H1 (cell line): ENCODE measurements around the gene ZNF337. TPM values are rescaled to one million over a fixed set of nuclear protein-coding genes. Genes with fewer than 3 reads are reported as not detected.

ENCODE experiments used
- CTCF ChIA-PET: fragments of 300-600 bp; sonication (Branson Sonifier 250); formaldehyde crosslinking; loops from one replicate; lab custom pipeline; 2021; ENCODE audit not compliant: partially characterized antibody; lab: Charles Lee
- POLR2A ChIA-PET: fragments of 300-600 bp; sonication (Branson Sonifier 250); formaldehyde crosslinking; loops from one replicate; lab custom pipeline; 2021; ENCODE audit warnings: inconsistent platforms; ENCODE audit not compliant: partially characterized antibody; lab: Charles Lee
- DNase-seq, 2 experiments: peaks; one replicate each; pipeline versions ENCODE4 v3.0.0 to v3.0.0-alpha.2; 2010 to 2022; ENCODE audit warnings: low spot score in 2 of 2, low read depth in 1 of 2, mixed read lengths in 1 of 2
- FAIRE-seq: peaks from 2 replicates; lab custom pipeline; 2011; peaks lifted over from hg19 to GRCh38; lab: Jason Lieb, UNC
- H2AFZ ChIP-seq: 2 replicates; pipeline ENCODE4 v1.8.1; 2012; ENCODE audit warnings: low read length, inconsistent platforms
- H2AK5ac ChIP-seq: 2 replicates; pipeline ENCODE4 v1.6.1; 2013; ENCODE audit warnings: low read depth, low read length
- H2BK120ac ChIP-seq: replicated peaks from 2 replicates; pipeline ENCODE3; 2013; ENCODE audit warnings: low read depth, low read length, inconsistent platforms
- H2BK12ac ChIP-seq: 2 replicates; pipeline ENCODE4 v1.6.1; 2013; ENCODE audit warnings: low read depth, low read length
- H2BK15ac ChIP-seq: 2 replicates; pipeline ENCODE4 v1.6.1; 2013; ENCODE audit warnings: low read length
- H2BK20ac ChIP-seq: 2 replicates; pipeline ENCODE4 v1.6.1; 2013; ENCODE audit warnings: low read length
- H2BK5ac ChIP-seq: 2 replicates; pipeline ENCODE4 v1.6.1; 2013; ENCODE audit warnings: low read depth, low read length
- H3K14ac ChIP-seq: 2 replicates; pipeline ENCODE4 v1.6.1; 2013; ENCODE audit warnings: inconsistent platforms; ENCODE audit not compliant: insufficient read length
- H3K18ac ChIP-seq: 2 replicates; pipeline ENCODE4 v1.6.1; 2013; ENCODE audit warnings: low read length; ENCODE audit errors: extremely low read depth
- H3K23ac ChIP-seq: 2 replicates; pipeline ENCODE4 v1.6.1; 2013; ENCODE audit warnings: inconsistent platforms; ENCODE audit not compliant: insufficient read length
- H3K23me2 ChIP-seq: 2 replicates; pipeline ENCODE4 v1.6.1; 2013; ENCODE audit warnings: low read depth, low read length
- H3K27ac ChIP-seq: 2 replicates; pipeline ENCODE4 v1.6.1; 2011; ENCODE audit warnings: low read depth, low read length, inconsistent platforms
- H3K27me3 ChIP-seq, 4 experiments: replicated peaks in 1 of 4; 1 replicate in 1 of 4; 2 replicates in 3 of 4; pipeline versions ENCODE4 v1.6.1 to v1.8.1; 2011 to 2013; ENCODE audit warnings: low read length in 3 of 4, mild to moderate bottlenecking in 3 of 4, inconsistent platforms in 2 of 4, mixed read lengths in 2 of 4, moderate library complexity in 1 of 4; ENCODE audit not compliant: control insufficient read depth in 3 of 4, insufficient read depth in 3 of 4; ENCODE audit errors: extremely low read depth in 1 of 4
- H3K36me3 ChIP-seq, 4 experiments: 2 replicates each; pipeline versions ENCODE4 v1.6.1 to v1.8.1; 2011 to 2013; ENCODE audit warnings: mild to moderate bottlenecking in 4 of 4, low read length in 3 of 4, moderate library complexity in 2 of 4, control low read depth in 1 of 4, inconsistent platforms in 1 of 4; ENCODE audit not compliant: insufficient read depth in 4 of 4, control insufficient read depth in 2 of 4
- H3K4ac ChIP-seq: replicated peaks from 2 replicates; pipeline ENCODE3; 2013; ENCODE audit warnings: low read length, low read depth, mixed read lengths, inconsistent platforms; ENCODE audit not compliant: insufficient read length
- H3K4me1 ChIP-seq, 4 experiments: replicated peaks in 1 of 4; 1 replicate in 1 of 4; 2 replicates in 3 of 4; pipeline versions ENCODE4 v1.6.1 to v1.8.1; 2011 to 2013; ENCODE audit warnings: low read length in 3 of 4, inconsistent platforms in 2 of 4, mixed read lengths in 1 of 4; ENCODE audit not compliant: insufficient read depth in 4 of 4, control insufficient read depth in 3 of 4
- H3K4me2 ChIP-seq, 2 experiments: 2 replicates each; pipeline versions ENCODE4 v1.6.1 to v1.8.1; 2011 to 2013; ENCODE audit warnings: low read depth in 2 of 2, low read length in 2 of 2, control low read depth in 1 of 2, inconsistent platforms in 1 of 2, mild to moderate bottlenecking in 1 of 2; ENCODE audit not compliant: insufficient read depth in 1 of 2
- H3K4me3 ChIP-seq, 4 experiments: fragments of 200-600, 300-600 bp in 1 of 4; sonication (generic), shearing (Covaris generic), sonication (Bioruptor Twin) in 1 of 4; 2 replicates each; pipeline versions ENCODE4 v1.5.1 to v1.8.1; 2011 to 2016; ENCODE audit warnings: low read length in 4 of 4, low read depth in 3 of 4, control low read depth in 2 of 4, inconsistent platforms in 2 of 4, mild to moderate bottlenecking in 2 of 4, mixed read lengths in 1 of 4, moderate library complexity in 1 of 4; ENCODE audit not compliant: insufficient read depth in 2 of 4; ENCODE audit errors: extremely low read depth in 1 of 4
- H3K56ac ChIP-seq: replicated peaks from 2 replicates; pipeline ENCODE3; 2013; ENCODE audit warnings: low read depth, mild to moderate bottlenecking, mixed read lengths, low read length, inconsistent platforms; ENCODE audit not compliant: insufficient read length
- H3K79me1 ChIP-seq: 2 replicates; pipeline ENCODE4 v1.6.1; 2013; ENCODE audit warnings: low read depth, low read length, control low read depth
- H3K79me2 ChIP-seq, 2 experiments: 2 replicates each; pipeline versions ENCODE4 v1.6.1 to v1.8.1; 2012 to 2013; ENCODE audit warnings: low read length in 2 of 2, mild to moderate bottlenecking in 2 of 2, inconsistent platforms in 1 of 2; ENCODE audit not compliant: insufficient read depth in 2 of 2, control insufficient read depth in 1 of 2
- H3K9ac ChIP-seq, 4 experiments: replicated peaks in 1 of 4; 1 replicate in 1 of 4; 2 replicates in 3 of 4; pipeline versions ENCODE4 v1.6.1 to v1.8.1; 2011 to 2013; ENCODE audit warnings: low read depth in 3 of 4, low read length in 3 of 4, control low read depth in 2 of 4, mild to moderate bottlenecking in 2 of 4, moderate library complexity in 2 of 4, inconsistent platforms in 1 of 4; ENCODE audit errors: extremely low read depth in 1 of 4
- H3K9me3 ChIP-seq, 2 experiments: 2 replicates each; pipeline versions ENCODE4 v1.6.1 to v1.8.1; 2012 to 2013; ENCODE audit warnings: mild to moderate bottlenecking in 2 of 2, moderate library complexity in 2 of 2, control low read depth in 1 of 2, inconsistent platforms in 1 of 2, low read depth in 1 of 2, low read length in 1 of 2, mixed read lengths in 1 of 2; ENCODE audit not compliant: insufficient read depth in 2 of 2
- H4K20me1 ChIP-seq, 2 experiments: replicated peaks in 1 of 2; 2 replicates each; pipeline versions ENCODE3 to v1.8.1; 2011 to 2013; ENCODE audit warnings: inconsistent platforms in 2 of 2, low read length in 2 of 2, mild to moderate bottlenecking in 1 of 2; ENCODE audit not compliant: insufficient read depth in 2 of 2, control insufficient read depth in 1 of 2
- H4K5ac ChIP-seq: 2 replicates; pipeline ENCODE4 v1.6.1; 2013; ENCODE audit warnings: low read length, low read depth, mixed read lengths, inconsistent platforms; ENCODE audit not compliant: insufficient read length
- H4K8ac ChIP-seq: 2 replicates; pipeline ENCODE4 v1.8.0; 2013; ENCODE audit warnings: mild to moderate bottlenecking, moderate library complexity, low read length, inconsistent platforms; ENCODE audit not compliant: insufficient read depth; ENCODE audit errors: extremely low read depth
- H4K91ac ChIP-seq: replicated peaks from 2 replicates; pipeline ENCODE3; 2013; ENCODE audit warnings: low read length, mixed read lengths, inconsistent platforms; ENCODE audit not compliant: insufficient read length
- GABPA ChIP-seq: IDR thresholded peaks from 2 replicates; pipeline ENCODE4 v1.6.1; 2011; ENCODE audit warnings: mild to moderate bottlenecking, low read length, moderate library complexity, borderline replicate concordance; ENCODE audit not compliant: insufficient read depth
- KDM4A ChIP-seq: IDR thresholded peaks from one replicate; pipeline ENCODE4 v1.7.1; 2012; ENCODE audit warnings: low read depth, mild to moderate bottlenecking, moderate library complexity, low read length, inconsistent platforms; ENCODE audit not compliant: severe bottlenecking
- TAF7 ChIP-seq: optimal IDR thresholded peaks from 2 replicates; pipeline ENCODE3; 2011; ENCODE audit warnings: low read depth, mild to moderate bottlenecking, inconsistent platforms, low read length, moderate library complexity, borderline replicate concordance
- WGBS, 2 experiments: shearing (Covaris generic) in 1 of 2; methylation state at CpG; one replicate each; pipeline versions ENCODE4 v1.1.6 to v1.1.7; 2013 to 2015; ENCODE audit warnings: low lambda C conversion rate in 2 of 2, mixed read lengths in 2 of 2, inconsistent platforms in 1 of 2, low coverage in 1 of 2, missing lambda C conversion rate in 1 of 2; ENCODE audit not compliant: insufficient replicate concordance in 2 of 2, insufficient coverage in 1 of 2, insufficient read length in 1 of 2; ENCODE audit errors: extremely low coverage in 1 of 2, missing lambda C conversion rate in 1 of 2; 5-methylcytosine and 5-hydroxymethylcytosine counted together
- polyA plus RNA-seq, 7 experiments: library from polyadenylated mRNA; depleted of rRNA in 3 of 7; stranded (reverse) in 5 of 7; unstranded in 2 of 7; fragments of >200 nt in 5 of 7; fragments of 200-250 nt in 2 of 7; gene quantifications; 1 replicate in 5 of 7; 2 replicates in 1 of 7; 4 replicates in 1 of 7; pipeline versions ENCODE4 v1.2.1 to v1.2.3, GENCODE V29; 2011 to 2013; ENCODE audit warnings: missing spikeins in 2 of 7, mixed read lengths in 2 of 7
- total RNA-seq: library from RNA; stranded (reverse); fragmentation: NEBNext Ultra II Directional; extraction: Animal tissue kit (Norgen Biotek cat#: 25700); gene quantifications from 2 replicates; pipeline ENCODE4 v1.2.1, GENCODE V29; 2021

Gene ZNF337
- total and polyA plus RNA-seq, 2 of the 8 experiments (the other 6 are each of a cell fraction or from before 2014, with no cell fraction given), result 2.8 to 6.6 TPM

DNA sequence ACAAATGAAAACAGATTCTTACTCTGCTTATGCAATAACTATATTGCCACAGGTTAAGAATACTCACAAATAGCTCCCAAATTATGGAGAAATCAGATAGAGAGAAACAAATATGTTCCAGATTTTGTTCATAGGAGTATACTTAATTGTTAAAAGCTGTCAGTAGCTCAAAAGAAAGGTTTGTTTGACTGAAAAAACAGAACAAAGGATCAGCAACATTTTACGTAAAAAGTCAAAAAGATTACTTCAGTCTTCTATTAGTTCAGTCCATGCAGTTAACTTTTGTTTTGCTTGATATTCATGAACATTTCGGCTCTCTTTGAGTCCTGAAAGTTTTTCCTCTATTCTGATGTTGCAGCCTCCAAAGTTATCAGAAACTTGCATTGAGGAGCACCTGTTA lies 59.4 kb downstream of the ZNF337 start:
- WGBS, 2 experiments, result 94% methylated on average over 2 of the region's 2 CpGs; no CpG with 5 or more reads in 1 of the 2 experiments
- H2BK15ac ChIP-seq, result no peak overlapping the region
- no peak overlapping the region for H3K56ac ChIP-seq
- no peak overlapping the region for H3K27ac ChIP-seq
- no peaks in the 10 kb centered on the region for H4K20me1 ChIP-seq
- POLR2A ChIA-PET, result no interaction called here
- peaks cover 0 to 24% (median 6%) of the 10 kb centered on the region in 4 experiments; a peak in 3 of 8 replicates for H3K36me3 ChIP-seq
- no peak overlapping the region for H3K23ac ChIP-seq
- no peak overlapping the region for H2BK20ac ChIP-seq
- H2BK5ac ChIP-seq, result no peak overlapping the region
- peaks cover 11 to 13% of the 10 kb centered on the region in 2 experiments; a peak in 2 of 4 replicates for H3K9me3 ChIP-seq
- H3K4me3 ChIP-seq, result no peak overlapping the region
- FAIRE-seq (no peak), DNase-seq (no peak)
- no peak overlapping the region for H3K4ac ChIP-seq
- H3K27me3 ChIP-seq, result no peaks in the 10 kb centered on the region
- no peak overlapping the region for H3K4me2 ChIP-seq
- H2AFZ ChIP-seq, result no peak overlapping the region
- H3K9ac ChIP-seq, result no peak overlapping the region
- H4K8ac ChIP-seq, result no peak overlapping the region
- H3K79me1 ChIP-seq, result no peaks in the 10 kb centered on the region
- H2AK5ac ChIP-seq, result no peak overlapping the region
- no peaks in the 10 kb centered on the region for H3K79me2 ChIP-seq
- no peaks in the 10 kb centered on the region for H3K23me2 ChIP-seq
- H3K4me1 ChIP-seq, result no peaks in the 10 kb centered on the region
- no peak overlapping the region for H4K5ac ChIP-seq
- no peak overlapping the region for H3K14ac ChIP-seq
- no peak overlapping the region for H2BK12ac ChIP-seq
- H3K18ac ChIP-seq, result no peak overlapping the region
- CTCF ChIA-PET, result no interaction called here
- H2BK120ac ChIP-seq, result no peak overlapping the region
- no peak overlapping the region for H4K91ac ChIP-seq
- no peak for TF ChIP-seq GABPA
- TF ChIP-seq KDM4A, result no peak
- TF ChIP-seq TAF7, result no peak
